Activated CD4-positive, CD25-positive, alpha-beta regulatory T cell treated with anti-CD3 and anti-CD28 coated beads, Interleukin-2, amount 50 U/mL, for 72 hours (primary cell): ENCODE results near the gene FBXO41.

ENCODE experiments used
- DNase-seq: peaks from one replicate; pipeline ENCODE4 v3.0.0; 2021

FBXO41 gene

GRCh38 chr2:73260338-73260984, 23.8 kb downstream of the FBXO41 start:
- DNase-seq, result no peak

DNA sequence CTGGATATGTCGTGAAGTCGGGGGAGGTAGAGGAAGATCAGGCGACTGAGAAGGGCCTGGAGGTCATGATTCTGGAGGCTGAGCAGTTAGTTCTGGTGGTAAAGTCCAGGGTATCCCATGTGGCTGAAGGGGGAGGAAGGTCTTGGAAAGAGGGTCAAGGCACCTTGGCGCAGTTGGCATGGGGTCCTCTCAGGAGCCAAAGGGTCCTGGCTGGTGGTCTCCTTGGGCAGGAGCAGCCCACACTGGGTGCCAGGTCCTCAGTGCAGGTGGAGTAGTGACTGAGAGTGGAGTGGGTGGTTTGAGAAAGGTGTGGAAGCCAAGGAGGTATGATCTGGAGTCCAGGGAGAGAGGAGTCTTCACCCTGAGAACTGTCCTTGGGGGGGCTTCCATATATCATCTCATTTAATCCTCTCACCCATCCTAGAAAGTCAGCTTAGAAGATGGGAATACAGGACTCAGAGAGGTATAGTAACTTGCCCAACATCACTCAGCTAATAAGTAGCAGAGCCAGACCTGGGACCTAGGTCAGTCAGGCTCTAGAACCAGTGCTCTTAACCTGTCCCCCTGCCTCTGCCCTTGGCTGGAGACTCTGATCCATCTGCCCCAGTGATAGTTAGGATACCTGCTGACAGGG, 24.5 kb downstream of the FBXO41 start:
- DNase-seq, result no peak

DNA sequence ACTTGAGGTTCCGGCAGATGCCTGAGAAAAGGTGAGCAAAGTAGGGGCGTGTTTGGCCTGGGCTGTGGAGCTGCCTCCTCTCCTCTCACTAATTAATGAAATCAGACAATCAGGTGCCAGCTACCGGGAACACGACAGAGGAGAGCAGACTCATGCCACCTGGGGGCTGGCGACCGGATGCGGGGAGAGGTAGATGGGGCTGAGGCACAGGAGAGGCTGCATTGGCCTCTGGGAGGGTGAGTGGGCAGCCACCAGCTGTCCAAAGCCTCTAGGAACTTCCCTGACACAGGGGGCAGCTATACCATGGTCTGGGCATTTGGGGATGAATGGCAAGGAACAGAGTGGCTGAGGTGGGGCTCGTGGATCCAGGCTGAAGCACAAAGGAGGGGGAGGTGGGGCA, 25.0 kb downstream of the FBXO41 start:
- no peak for DNase-seq

GRCh38 chr2:73258913-73259215, 25.4 kb downstream of the FBXO41 start:
- no peak for DNase-seq

DNA sequence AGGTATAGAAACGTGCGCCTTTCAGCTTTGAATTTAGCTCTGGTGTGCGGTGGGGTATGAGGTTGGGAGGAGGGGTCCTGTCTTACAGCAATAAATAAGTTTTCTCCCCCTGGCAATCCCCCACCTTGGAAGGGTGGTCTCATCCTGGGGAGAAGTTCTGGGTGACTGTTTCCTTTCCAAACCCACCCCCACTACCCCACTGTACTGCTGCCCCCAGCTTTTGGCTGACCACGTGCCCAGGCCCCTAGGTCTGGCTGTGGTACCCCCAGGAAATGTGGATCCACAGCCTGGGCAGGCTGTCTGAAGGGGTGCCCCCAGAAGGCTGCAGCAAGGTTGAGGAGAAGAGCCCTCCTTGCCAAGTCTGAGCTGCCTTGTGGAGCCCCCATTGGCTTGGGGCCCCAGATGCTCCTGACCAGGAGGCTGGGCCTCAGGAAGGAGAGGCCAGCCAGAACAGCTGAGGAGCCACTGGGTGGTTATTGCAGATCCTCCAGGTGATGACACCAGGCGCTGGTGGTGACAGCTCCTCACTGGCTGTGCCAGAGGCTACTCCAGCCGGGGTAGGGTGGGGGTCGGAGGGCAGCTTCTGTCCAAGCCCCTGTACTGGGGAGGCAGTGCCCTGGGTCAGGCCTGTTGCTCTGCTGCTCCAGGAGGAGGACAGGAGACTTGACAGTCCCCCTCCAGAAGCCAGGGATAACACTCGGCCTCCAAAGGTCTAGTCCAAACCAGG, 25.9 kb downstream of the FBXO41 start:
- no peak for DNase-seq

- DNase-seq, result no peak
These were observed 26.7 kb downstream of the FBXO41 start for GRCh38 chr2:73257425-73258125.

DNA sequence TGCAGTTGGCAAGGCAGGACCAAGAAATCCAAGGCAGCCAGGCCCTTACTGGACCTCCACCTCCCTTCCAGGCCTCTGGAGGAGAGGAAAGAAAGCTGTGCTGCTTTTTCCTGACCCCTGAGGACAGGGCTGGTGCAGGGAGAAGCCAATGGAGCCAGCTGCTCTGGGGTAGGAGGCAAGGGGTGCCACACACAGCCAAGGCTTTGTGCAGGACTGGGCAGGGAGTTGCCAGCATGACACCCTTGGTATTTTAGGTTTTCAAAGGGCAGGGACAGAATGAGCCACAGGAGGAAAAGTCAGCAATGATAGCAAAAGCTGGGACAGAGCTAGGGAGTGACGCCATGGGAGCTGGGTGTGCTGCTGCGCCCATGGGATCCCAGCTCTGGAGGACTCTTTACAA, 27.3 kb downstream of the FBXO41 start:
- DNase-seq, result no peak

GRCh38 chr2:73256618-73256922, 27.7 kb downstream of the FBXO41 start:
- DNase-seq, result no peak

GRCh38 chr2:73255907-73256617, 28.2 kb downstream of the FBXO41 start:
- DNase-seq, result no peak

DNA sequence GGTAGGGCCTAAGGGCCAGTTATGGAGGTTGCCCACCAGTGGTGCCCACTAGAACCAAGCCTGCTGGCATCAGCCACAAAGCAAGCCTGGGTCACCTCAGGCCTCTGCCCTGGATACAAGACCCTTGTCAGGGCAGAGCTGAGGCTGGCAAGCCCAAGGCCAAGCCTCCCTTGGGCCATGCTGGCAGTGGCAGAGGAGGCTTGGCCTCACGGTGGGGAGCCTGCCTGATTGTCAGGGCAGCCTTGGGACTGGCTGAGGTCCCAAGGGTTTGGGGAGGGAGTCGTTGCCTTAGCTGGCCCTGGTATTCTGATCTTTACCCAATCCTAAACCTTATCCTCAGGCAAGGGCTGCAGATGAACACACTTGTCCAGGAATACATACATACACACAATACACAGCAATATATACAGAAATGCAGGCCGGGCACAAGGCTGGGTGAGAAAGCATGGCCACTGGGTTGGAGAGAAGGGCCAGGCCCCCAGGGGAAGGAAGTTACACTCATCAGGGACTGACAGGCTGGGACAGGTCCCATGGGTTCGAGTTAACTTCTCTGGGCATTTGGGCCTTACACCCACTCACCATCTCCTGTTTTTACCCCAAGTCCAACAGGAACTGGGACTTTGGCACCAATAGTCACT, 29.2 kb downstream of the FBXO41 start:
- no peak for DNase-seq

GRCh38 chr2:73254343-73255006, 29.8 kb downstream of the FBXO41 start:
- DNase-seq, result no peak

GRCh38 chr2:73253901-73254300, 30.4 kb downstream of the FBXO41 start:
- DNase-seq, result no peak

DNA sequence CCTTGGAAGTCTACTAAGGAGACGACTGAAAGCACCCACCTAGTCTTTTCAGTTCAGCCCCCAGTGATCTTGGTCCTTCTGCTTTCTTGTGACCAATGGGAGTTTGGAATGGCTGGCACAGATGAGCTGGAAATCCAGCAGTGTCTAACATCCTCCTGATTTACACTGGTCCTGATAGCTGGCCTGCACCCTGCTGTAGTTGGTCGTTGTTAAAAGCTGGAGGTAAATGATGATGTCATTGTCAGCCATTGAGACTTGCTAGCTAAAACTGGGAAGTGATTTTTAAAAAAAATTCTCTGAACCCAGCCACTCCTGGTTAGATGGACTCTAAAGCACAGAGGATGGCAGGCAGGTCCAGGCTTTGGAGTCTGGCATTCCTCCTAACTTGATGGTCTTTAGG, 30.9 kb downstream of the FBXO41 start:
- no peak for DNase-seq

DNA sequence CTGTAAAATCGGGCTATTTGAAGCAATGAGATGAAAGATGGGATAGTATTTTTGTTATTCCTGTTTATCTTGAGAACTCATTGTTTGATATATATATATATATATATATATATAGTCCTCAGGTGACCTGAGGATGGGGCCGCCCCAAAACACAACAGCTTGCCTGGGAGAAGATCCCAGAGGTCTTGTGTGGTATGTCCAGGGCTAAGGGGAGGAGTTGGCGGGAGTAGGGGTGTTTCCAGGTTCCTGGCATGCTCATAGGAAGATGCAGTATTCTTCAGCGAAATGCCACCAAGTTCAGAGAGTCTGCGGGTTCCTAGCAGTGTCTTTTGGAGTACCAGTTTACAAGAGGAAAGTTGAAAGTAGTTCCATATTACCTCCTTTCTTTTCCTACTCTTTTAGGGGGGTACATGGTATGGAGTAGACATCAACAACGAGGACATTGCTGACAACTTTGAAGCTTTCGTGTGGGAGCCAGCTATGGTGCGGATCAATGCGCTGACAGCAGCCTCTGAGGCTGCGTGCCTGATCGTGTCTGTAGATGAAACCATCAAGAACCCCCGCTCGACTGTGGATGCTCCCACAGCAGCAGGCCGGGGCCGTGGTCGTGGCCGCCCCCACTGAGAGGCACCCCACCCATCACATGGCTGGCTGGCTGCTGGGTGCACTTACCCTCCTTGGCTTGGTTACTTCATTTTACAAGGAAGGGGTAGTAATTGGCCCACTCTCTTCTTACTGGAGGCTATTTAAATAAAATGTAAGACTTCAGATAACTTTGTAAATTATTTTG, 31.8 kb downstream of the FBXO41 start:
- DNase-seq, result no peak

- no peak for DNase-seq
These were observed 33.1 kb downstream of the FBXO41 start for GRCh38 chr2:73250872-73251846.

DNA sequence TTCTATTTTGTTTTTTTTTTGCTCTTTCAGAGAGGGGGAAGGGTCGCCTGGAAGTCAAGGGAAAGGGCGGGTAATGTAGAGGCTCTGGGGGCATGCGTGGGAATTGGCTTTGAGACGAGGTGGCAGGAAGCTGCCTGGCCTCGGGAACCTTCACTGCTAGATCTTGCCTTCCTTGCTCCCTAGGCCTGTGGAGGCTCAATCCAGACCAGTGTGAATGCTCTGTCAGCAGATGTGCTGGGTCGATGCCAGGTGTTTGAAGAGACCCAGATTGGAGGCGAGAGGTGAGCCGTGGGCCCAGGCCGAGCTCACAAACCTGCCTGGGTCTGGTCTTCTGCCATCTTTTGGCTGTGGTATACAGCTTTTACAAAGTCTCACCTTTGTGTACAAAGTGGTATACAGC, 34.6 kb downstream of the FBXO41 start:
- DNase-seq, result no peak

DNA sequence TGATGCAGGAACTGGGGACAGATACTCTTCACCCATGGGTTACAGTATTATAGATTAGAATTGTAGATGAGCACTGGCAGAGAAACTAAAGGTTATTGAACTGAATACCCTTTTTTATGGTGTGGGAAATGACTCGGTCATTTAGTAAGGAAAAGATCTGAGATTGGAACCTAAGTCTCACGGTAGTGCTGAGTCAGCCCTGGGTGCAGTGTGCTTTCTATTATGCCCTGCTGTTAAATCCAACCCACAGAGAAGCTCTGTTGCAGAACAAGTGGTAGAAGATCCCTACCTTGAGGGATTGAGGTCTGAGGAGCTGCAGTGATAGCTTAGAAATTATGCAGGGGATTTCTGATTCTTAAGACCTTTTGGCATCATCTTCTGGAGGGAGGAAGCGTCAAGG, 37.4 kb downstream of the FBXO41 start:
- no peak for DNase-seq

DNA sequence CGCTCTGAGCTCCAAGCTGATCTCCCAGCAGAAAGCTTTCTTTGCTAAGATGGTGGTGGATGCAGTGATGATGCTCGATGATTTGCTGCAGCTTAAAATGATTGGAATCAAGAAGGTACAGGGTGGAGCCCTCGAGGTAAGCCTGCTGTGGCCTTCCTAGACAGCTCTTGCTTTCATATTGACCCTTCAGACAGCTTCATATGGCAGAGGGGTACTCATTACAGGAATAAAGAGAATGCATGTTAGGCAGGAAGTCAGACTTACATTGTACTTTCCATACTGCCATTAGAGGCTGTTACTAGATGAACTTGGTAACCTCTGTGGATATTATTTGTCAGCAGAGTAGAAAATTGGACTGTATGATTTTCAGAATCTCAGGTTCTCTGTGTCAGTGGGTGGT, 39.7 kb downstream of the FBXO41 start:
- no peak for DNase-seq

- no peak for DNase-seq
These were observed 40.3 kb downstream of the FBXO41 start for GRCh38 chr2:73243884-73244570.

DNA sequence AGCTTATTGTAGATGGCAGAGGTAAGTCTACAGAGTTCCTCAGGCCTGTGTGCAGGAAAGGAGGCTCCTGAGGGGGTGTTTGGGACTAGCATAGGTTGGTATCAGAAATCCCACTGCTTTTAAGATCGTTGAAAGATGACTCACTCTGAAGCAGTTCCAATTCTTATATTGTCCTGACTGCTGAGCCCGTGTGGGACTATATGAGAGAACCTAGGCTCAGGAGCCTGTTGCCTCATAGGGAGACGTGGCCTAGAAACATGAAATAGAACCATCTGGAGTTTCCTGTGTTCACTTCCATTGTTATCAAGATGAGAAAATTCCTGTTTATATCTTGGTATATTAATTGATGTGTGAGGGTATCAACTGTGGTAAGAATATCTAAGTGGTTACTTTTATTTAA, 44.5 kb downstream of the FBXO41 start:
- no peak for DNase-seq
